GM12878 (cell line): Measurements from ENCODE around the gene DOCK9. TPM values are rescaled to one million over a fixed set of nuclear protein-coding genes. Genes with fewer than 3 reads are reported as not detected.

Experiments used
- ATAC-seq: fragments of 200-7000 bp; cut with Tn5 transposase; 3 replicates; pipeline ENCODE4 v1.9.1; 2020; ENCODE audit warnings: mild to moderate bottlenecking, moderate library complexity
- BruUV-seq: library from RNA; stranded (reverse); fragments of 400-500 nt; replicated peaks from 2 replicates; lab custom pipeline; 2021; lab: Mats Ljungman, UMichigan
- CTCF ChIA-PET: fragments of 300-600 bp; sonication (Branson Sonifier 250); formaldehyde crosslinking; extraction: SDS; loops from one replicate; lab custom pipeline; 2021; ENCODE audit warnings: inconsistent platforms; lab: Yijun Ruan, JAX
- POLR2A ChIA-PET: fragments of 350-600 bp; formaldehyde crosslinking; extraction: SDS; loops from one replicate; lab custom pipeline; 2021; ENCODE audit warnings: inconsistent platforms; lab: Charles Lee
- RAD21 ChIA-PET: fragments of 300-600 bp; sonication (Branson Sonifier 250); formaldehyde crosslinking; loops from one replicate; lab custom pipeline; 2023; ENCODE audit warnings: antibody characterized with exemption; ENCODE audit not compliant: unreplicated experiment; lab: Charles Lee
- SMC1A ChIA-PET: fragments of 300-600 bp; sonication (Branson Sonifier 250); formaldehyde crosslinking; loops from one replicate; lab custom pipeline; 2023; ENCODE audit not compliant: unreplicated experiment, uncharacterized antibody; lab: Charles Lee
- DNase-seq: peaks from one replicate; pipeline ENCODE4 v3.0.0-alpha.2; 2011; ENCODE audit warnings: low read depth, low spot score
- FAIRE-seq: peaks from 3 replicates; lab custom pipeline; 2011; peaks lifted over from hg19 to GRCh38; lab: Jason Lieb, UNC
- H2AFZ ChIP-seq: 2 replicates; pipeline ENCODE4 v1.6.0; 2011; ENCODE audit warnings: low read depth, low read length, control low read depth; ENCODE audit not compliant: control insufficient read depth
- H3K27ac ChIP-seq: 2 replicates; pipeline ENCODE4 v1.5.1; 2011; ENCODE audit warnings: control low read depth; ENCODE audit not compliant: control insufficient read depth, insufficient read depth
- H3K27me3 ChIP-seq, 2 experiments: replicated peaks in 1 of 2; 2 replicates each; pipeline versions ENCODE4 v1.6.0 to v1.6.1; 2011; ENCODE audit warnings: low read length in 1 of 2; ENCODE audit not compliant: control insufficient read depth in 2 of 2, insufficient read depth in 2 of 2
- H3K36me3 ChIP-seq, 2 experiments: 2 replicates each; pipeline ENCODE4 v1.5.1; 2011; ENCODE audit warnings: low read length in 1 of 2; ENCODE audit not compliant: control insufficient read depth in 2 of 2, insufficient read depth in 2 of 2
- H3K4me1 ChIP-seq: 2 replicates; pipeline ENCODE4 v1.6.1; 2011; ENCODE audit warnings: mild to moderate bottlenecking, low read length, moderate library complexity, mixed read lengths; ENCODE audit not compliant: control insufficient read depth, insufficient read depth
- H3K4me2 ChIP-seq: 2 replicates; pipeline ENCODE4 v1.6.0; 2011; ENCODE audit warnings: control low read depth; ENCODE audit not compliant: control insufficient read depth, insufficient read depth
- H3K4me3 ChIP-seq: fragments of 200-600 bp; sonication (generic); 2 replicates; pipeline ENCODE4 v1.5.1; 2016
- H3K79me2 ChIP-seq: 2 replicates; pipeline ENCODE4 v1.6.0; 2011; ENCODE audit warnings: low read length; ENCODE audit not compliant: control insufficient read depth, insufficient read depth
- H3K9ac ChIP-seq: 2 replicates; pipeline ENCODE4 v1.8.0; 2011; ENCODE audit warnings: low read length, control low read depth, mixed read lengths; ENCODE audit not compliant: control insufficient read depth, insufficient read depth
- H3K9me3 ChIP-seq: replicated peaks from 3 replicates; pipeline ENCODE4 v1.5.1; 2011; ENCODE audit warnings: mild to moderate bottlenecking, low read length; ENCODE audit not compliant: control insufficient read depth, insufficient read depth
- H4K20me1 ChIP-seq: 2 replicates; pipeline ENCODE4 v1.6.0; 2011; ENCODE audit not compliant: control insufficient read depth, insufficient read depth
- ATF2 ChIP-seq: IDR thresholded peaks from 2 replicates; pipeline ENCODE4 v1.6.1; 2012; ENCODE audit warnings: low read length, inconsistent platforms
- CHD2 ChIP-seq: IDR thresholded peaks from 2 replicates; pipeline ENCODE4 v1.6.1; 2011; ENCODE audit warnings: low read depth, low read length, improper control_type of control experiment, borderline replicate concordance
- CREB1 ChIP-seq: IDR thresholded peaks from 2 replicates; pipeline ENCODE4 v1.6.1; 2012; ENCODE audit warnings: low read depth, mild to moderate bottlenecking, inconsistent platforms
- EP300 ChIP-seq, 2 experiments: fragments of 150-350 bp in 1 of 2; IDR thresholded peaks; 2 replicates each; pipeline ENCODE4 v1.6.1; 2011 to 2012; ENCODE audit warnings: low read depth in 2 of 2, low read length in 2 of 2, borderline replicate concordance in 1 of 2, improper control_type of control experiment in 1 of 2, inconsistent platforms in 1 of 2; ENCODE audit not compliant: control insufficient read depth in 1 of 2
- ETV6 ChIP-seq, 2 experiments: fragments of 450-650 bp in 1 of 2; IDR thresholded peaks in 1 of 2; conservative IDR thresholded peaks in 1 of 2; 2 replicates each; pipeline ENCODE4 v1.6.1; 2014; ENCODE audit warnings: antibody characterized with exemption in 1 of 2, borderline replicate concordance in 1 of 2, low read depth in 1 of 2, mild to moderate bottlenecking in 1 of 2, moderate library complexity in 1 of 2
- FOXM1 ChIP-seq: IDR thresholded peaks from 2 replicates; pipeline ENCODE4 v1.6.1; 2012; ENCODE audit warnings: low read depth, mild to moderate bottlenecking, inconsistent platforms, low read length, moderate library complexity
- MYB ChIP-seq: fragments of 150-350 bp; IDR thresholded peaks from 2 replicates; pipeline ENCODE4 v1.6.1; 2014; ENCODE audit warnings: mild to moderate bottlenecking, low read depth, low read length, borderline replicate concordance
- PKNOX1 ChIP-seq: fragments of 450-650 bp; IDR thresholded peaks from 2 replicates; pipeline ENCODE4 v1.6.1; 2016; ENCODE audit warnings: mild to moderate bottlenecking
- POLR2A ChIP-seq: IDR thresholded peaks from 2 replicates; pipeline ENCODE4 v1.6.1; 2011; ENCODE audit warnings: low read depth, mild to moderate bottlenecking, low read length
- RBBP5 ChIP-seq: fragments of 200-600 bp; sonication (generic); conservative IDR thresholded peaks from 2 replicates; pipeline ENCODE4 v1.6.1; 2016
- RUNX3 ChIP-seq: IDR thresholded peaks from 2 replicates; pipeline ENCODE4 v1.6.1; 2012; ENCODE audit warnings: low read length, inconsistent platforms
- USF2 ChIP-seq: IDR thresholded peaks from 2 replicates; pipeline ENCODE4 v1.6.1; 2011; ENCODE audit warnings: low read depth, low read length, improper control_type of control experiment, borderline replicate concordance
- YBX1 ChIP-seq: fragments of 450-650 bp; IDR thresholded peaks from 2 replicates; pipeline ENCODE4 v1.6.1; 2016; ENCODE audit warnings: antibody characterized with exemption
- YY1 ChIP-seq: IDR thresholded peaks from 2 replicates; pipeline ENCODE4 v1.6.1; 2011; ENCODE audit warnings: low read depth, mild to moderate bottlenecking, low read length
- WGBS: methylation state at CpG from one replicate; pipeline ENCODE4 v1.1.6; 2016; ENCODE audit warnings: low lambda C conversion rate; ENCODE audit not compliant: insufficient replicate concordance, insufficient coverage; ENCODE audit errors: missing lambda C conversion rate; 5-methylcytosine and 5-hydroxymethylcytosine counted together
- in situ Hi-C: fragments of 300-500 bp; cut with MboI; formaldehyde crosslinking; loops from 9 replicates; pipeline ENCODE4 v1.14.3; 2018; ENCODE audit warnings: mixed read lengths
- intact Hi-C: fragments of 100-400 bp; cut with micrococcal nuclease; formaldehyde crosslinking; loops from one replicate; pipeline ENCODE4 v1.14.2; 2022; ENCODE audit not compliant: unreplicated experiment
- polyA plus RNA-seq, 11 experiments: library from polyadenylated mRNA; depleted of rRNA in 4 of 11; unstranded in 6 of 11; stranded (reverse) in 5 of 11; fragments of >200 nt; fragmentation: Nextera tagmentation in 4 of 11; fragmentation: Illumina TruSeq in 1 of 11; extraction: Ambion mirVana in 4 of 11; extraction: Trizol in 1 of 11; gene quantifications; 1 replicate in 1 of 11; 2 replicates in 10 of 11; pipeline versions ENCODE4 v1.2.1 to v1.2.3, GENCODE V29; 2011 to 2016; ENCODE audit warnings: inconsistent platforms in 2 of 11, missing spikeins in 2 of 11, low read depth in 1 of 11
- total RNA-seq, 4 experiments: library from RNA; depleted of rRNA in 3 of 4; stranded (reverse); fragments of >200 nt in 3 of 4; fragmentation: Illumina TruSeq in 1 of 4; extraction: Trizol in 1 of 4; gene quantifications; 2 replicates each; pipeline versions ENCODE4 v1.2.1 to v1.2.3, GENCODE V29; 2013 to 2021
- TF ChIP-seq, protein P1 (sequence below): IDR thresholded peaks from 2 replicates; pipeline ENCODE4 v1.6.1; 2012; ENCODE audit warnings: low read depth, low read length, improper control_type of control experiment

The DOCK9 gene
- total and polyA plus RNA-seq, 10 of the 15 experiments (the other 5 are each of a cell fraction or from before 2014, with no cell fraction given): 0.09 to 2.9 (median 0.74) TPM

GRCh38 chr13:98766697-98767096, 211.2 kb downstream of the DOCK9 start:
- no peak for TF ChIP-seq MYB
- no peak for TF ChIP-seq PKNOX1
- no peak for TF ChIP-seq RUNX3
- no peak for TF ChIP-seq YBX1
- TF ChIP-seq USF2: no peak
- TF ChIP-seq EP300 (IDR thresholded peaks at IDR 0.05; ENCODE audit: borderline replicate concordance in 1 of 2, control insufficient read depth in 1 of 2, low read depth in 2 of 2, low read length in 2 of 2): no peak
- TF ChIP-seq POLR2A: no peak
- TF ChIP-seq CREB1: no peak
- TF ChIP-seq ETV6 (conservative IDR thresholded peaks at IDR 0.05 in 1 of 2, IDR thresholded peaks at IDR 0.05 in 1 of 2; ENCODE audit: borderline replicate concordance in 1 of 2, low read depth in 1 of 2): no peak
- no peak for TF ChIP-seq RBBP5
- TF ChIP-seq, protein P1, sequence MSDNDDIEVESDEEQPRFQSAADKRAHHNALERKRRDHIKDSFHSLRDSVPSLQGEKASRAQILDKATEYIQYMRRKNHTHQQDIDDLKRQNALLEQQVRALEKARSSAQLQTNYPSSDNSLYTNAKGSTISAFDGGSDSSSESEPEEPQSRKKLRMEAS: no peak
- no peak for TF ChIP-seq YY1
- TF ChIP-seq CHD2: no peak
- no peak for TF ChIP-seq ATF2
- TF ChIP-seq FOXM1: no peak
- BruUV-seq: no TSS peak
- no peaks in the 10 kb centered on the region for H3K9me3 ChIP-seq
- ChIA-PET CTCF (interaction anchor here (1.1 to 1.4 kb wide), 2 partner anchors 14 to 73 kb away, joined by 3 read pairs; no protein-coding TSS in a partner anchor), POLR2A (no interaction called here), SMC1A (no interaction called here), RAD21 (no interaction called here)
- DNase-seq (no peak), FAIRE-seq (no peak), ATAC-seq (no peak)
- intact Hi-C loops: no loop called here
- H3K79me2 ChIP-seq: no peaks in the 10 kb centered on the region
- H3K4me1 ChIP-seq: no peaks in the 10 kb centered on the region
- H3K4me3 ChIP-seq: no peak overlapping the region
- H4K20me1 ChIP-seq: no peaks in the 10 kb centered on the region
- no peak overlapping the region for H3K4me2 ChIP-seq
- no peak overlapping the region for H3K9ac ChIP-seq
- no peak overlapping the region for H2AFZ ChIP-seq
- H3K27me3 ChIP-seq: no peaks in the 10 kb centered on the region; a peak in 1 of 4 replicates
- H3K27ac ChIP-seq: no peak overlapping the region
- 40% methylated on average over 11 of the region's 11 CpGs for WGBS
- in situ Hi-C loops: no loop called here
- no peaks in the 10 kb centered on the region for H3K36me3 ChIP-seq
